Glomerular visceral epithelial cell (primary cell): ENCODE measurements around the gene TARS2.

Experiments
- DNase-seq: peaks from one replicate; pipeline ENCODE4 v3.0.0-alpha.2; 2016; ENCODE audit errors: extremely low spot score

The TARS2 gene, protein sequence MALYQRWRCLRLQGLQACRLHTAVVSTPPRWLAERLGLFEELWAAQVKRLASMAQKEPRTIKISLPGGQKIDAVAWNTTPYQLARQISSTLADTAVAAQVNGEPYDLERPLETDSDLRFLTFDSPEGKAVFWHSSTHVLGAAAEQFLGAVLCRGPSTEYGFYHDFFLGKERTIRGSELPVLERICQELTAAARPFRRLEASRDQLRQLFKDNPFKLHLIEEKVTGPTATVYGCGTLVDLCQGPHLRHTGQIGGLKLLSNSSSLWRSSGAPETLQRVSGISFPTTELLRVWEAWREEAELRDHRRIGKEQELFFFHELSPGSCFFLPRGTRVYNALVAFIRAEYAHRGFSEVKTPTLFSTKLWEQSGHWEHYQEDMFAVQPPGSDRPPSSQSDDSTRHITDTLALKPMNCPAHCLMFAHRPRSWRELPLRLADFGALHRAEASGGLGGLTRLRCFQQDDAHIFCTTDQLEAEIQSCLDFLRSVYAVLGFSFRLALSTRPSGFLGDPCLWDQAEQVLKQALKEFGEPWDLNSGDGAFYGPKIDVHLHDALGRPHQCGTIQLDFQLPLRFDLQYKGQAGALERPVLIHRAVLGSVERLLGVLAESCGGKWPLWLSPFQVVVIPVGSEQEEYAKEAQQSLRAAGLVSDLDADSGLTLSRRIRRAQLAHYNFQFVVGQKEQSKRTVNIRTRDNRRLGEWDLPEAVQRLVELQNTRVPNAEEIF

GRCh38 chr1:150486966-150487762 lies at the start of gene TARS2:
TARS2 (plus strand) TSS chr1:150487419; CDS start chr1:150487451, 32 bp downstream.
- DNase-seq, result peak; percentile 99

GRCh38 chr1:150441121-150441520 lies 46.1 kb upstream of the TARS2 start:
- DNase-seq, result no peak

- no peak for DNase-seq
These were observed 43.0 kb upstream of the TARS2 start for GRCh38 chr1:150444232-150444631.

DNA sequence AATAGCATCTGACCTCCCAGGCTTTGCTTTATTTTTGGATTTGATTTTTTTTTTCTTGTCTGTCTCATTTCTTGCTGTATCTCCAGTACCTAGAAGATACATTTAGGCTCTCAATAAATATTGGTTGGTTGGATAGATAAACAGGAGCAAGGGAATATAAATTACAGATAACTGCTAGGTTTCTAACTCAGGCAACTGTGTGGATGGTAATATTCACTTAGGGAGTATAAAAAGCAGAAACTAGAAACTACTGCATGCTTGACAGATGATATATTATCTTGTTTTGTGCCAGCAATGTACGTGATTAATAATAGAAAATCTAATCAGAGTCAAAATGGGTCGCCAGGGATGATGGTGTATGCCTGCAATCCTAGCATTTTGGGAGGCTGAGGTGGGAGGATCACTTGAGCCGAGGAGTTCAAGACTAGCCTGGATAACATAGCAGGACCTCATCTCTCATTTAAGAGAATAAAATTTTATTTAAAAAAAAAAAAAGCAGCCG lies 31.0 kb upstream of the TARS2 start:
- no peak for DNase-seq

DNA sequence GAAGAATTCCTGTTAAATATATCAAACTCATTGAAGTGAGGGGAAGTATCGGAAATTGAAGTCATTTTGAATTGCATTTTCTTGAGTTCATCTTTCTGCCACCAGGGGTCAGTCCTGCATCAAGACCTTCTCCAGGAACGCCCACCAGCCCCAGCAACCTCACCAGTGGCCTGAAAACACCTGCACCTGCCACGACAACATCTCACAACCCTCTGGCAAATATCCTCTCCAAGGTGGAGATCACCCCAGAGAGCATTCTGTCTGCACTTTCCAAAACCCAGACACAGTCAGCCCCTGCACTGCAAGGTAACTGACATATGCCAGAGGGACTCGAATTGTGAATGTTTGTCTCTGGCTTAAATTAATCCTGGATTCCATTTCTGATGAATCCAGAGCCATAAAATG lies 22.8 kb upstream of the TARS2 start:
- peak; percentile 64 for DNase-seq

DNA sequence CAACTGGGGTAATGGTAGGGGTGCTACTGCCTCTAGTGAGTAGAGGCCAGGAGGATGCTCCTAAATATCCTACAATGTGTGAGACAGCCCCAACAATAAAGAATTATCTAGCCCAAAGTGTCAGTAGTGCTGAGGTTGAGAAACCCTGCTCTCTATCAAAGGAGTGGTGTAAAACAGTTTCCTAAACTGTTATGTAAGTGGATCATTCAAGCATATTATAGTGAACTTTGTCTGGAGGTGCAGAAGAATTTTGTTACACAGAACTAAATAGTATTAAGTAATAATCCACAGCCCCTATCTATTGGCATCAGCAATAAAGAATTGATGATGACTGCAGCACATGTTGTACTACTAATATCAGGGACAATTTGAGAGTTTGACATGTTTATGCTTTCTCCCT lies 20.3 kb upstream of the TARS2 start:
- DNase-seq, result no peak

DNA sequence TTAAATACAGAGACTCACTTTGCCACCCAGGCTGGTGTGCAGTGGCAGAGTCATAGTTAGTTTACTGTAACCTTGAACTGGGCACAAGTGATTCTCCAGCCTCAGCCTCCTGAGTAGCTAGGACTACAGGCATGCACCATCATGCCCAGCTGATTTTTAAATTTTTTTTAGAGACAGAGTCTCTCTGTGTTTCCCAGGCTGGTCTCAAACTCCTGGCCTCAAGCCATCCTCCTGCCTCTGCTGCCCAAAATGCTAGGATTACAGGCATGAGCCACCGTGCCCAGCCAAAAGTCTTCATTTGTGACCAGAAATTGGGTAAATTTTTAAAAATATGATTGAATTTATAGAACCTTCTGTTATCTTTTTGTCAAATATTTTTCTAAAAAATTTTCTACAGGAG lies 17.9 kb upstream of the TARS2 start:
- DNase-seq, result no peak

DNA sequence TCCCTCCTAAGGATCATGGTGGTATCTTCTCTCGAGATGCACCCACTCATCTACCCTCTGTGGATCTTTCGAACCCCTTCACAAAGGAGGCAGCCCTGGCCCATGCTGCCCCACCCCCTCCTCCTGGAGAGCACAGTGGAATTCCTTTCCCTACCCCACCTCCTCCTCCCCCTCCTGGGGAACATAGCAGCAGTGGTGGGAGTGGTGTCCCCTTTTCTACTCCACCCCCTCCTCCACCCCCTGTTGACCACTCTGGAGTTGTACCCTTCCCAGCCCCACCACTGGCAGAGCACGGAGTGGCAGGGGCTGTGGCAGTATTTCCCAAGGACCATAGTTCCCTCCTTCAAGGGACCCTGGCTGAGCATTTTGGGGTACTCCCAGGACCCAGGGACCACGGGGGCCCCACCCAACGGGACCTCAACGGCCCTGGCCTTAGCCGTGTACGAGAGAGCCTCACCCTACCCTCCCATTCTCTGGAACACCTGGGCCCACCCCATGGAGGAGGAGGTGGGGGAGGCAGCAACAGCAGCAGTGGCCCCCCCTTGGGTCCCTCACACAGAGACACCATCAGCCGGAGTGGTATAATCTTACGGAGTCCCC lies 14.5 kb upstream of the TARS2 start:
- DNase-seq, result no peak

DNA sequence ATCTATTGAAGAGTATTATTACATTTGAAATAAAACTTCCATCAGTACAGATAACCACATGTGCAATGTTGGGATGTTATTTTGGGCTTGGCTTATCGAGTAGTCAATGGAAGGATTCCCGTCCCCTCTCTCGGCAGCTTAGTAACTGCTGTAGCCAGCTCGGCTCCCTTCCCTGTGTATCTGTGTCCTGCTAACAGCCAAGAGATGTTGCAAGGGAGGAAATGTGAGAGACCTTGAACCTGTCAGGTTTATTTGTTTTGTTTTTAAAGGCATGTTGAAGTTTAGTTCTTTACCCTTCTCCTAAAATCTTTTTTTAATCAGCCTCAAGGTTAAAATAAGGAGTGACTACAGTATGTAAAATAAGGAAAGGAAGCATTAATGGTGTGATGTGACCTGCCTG lies 13.6 kb upstream of the TARS2 start:
- no peak for DNase-seq

DNA sequence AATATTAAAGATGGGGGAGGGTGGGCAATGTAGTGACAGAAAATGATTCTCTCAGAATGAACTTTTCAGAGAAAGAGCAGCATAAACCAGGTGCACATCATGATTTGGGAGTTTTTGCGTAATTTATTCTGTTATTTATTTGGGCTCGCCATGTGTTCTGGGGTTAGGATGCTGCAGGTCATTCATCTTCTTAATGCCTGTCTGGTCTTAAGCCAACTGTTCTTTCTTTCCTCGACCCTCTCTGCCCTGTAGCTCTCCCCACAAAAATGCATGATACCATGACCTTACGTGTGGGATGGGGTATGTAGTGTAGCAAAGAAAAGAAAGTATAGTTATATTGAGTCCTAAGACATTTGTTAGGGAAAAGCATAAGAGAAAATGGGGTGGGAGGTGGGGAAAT lies 12.3 kb upstream of the TARS2 start:
- DNase-seq, result no peak

- DNase-seq, result no peak
These were observed 10.5 kb upstream of the TARS2 start for GRCh38 chr1:150476754-150477153.

DNA sequence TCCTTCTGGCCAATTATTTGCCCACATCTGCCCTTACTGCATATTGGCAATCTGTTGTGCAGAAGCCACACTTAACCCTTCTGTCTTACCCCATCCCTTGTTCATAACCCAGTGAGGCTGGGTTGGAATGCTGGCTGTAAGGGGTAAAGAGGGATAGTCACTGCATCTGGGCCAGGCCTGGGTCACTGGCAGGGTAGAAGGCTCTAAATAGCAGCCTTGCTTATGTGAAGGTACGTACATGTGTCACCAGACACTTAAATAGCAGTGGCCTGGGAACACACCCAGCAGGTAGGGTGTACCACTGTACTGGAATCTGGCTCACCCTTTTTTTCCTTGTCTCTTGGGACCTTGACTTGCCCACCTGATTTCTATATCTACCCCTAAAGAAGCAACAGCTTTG lies 9.9 kb upstream of the TARS2 start:
- DNase-seq, result no peak

DNA sequence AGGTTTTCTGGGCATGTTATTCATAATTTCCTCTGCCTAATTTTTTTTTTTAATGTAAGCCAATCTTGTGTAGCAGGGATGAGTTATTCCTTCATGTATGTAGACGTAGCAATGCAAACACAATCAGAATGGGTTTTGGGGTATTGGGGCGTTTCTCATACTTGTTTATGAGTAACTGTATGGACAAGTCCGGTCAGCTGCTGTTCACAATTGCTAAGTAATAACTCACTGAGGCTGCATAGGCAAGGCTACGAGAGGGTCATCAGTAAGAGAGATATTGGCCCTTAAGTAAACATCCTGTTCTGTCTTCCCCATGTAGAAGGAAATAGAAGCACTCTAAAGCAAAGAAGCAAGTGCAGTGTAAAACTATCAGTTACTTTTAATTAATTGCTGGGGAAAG lies 9.5 kb upstream of the TARS2 start:
- no peak for DNase-seq

- no peak for DNase-seq
These were observed 7.8 kb upstream of the TARS2 start for GRCh38 chr1:150479370-150479769.

DNA sequence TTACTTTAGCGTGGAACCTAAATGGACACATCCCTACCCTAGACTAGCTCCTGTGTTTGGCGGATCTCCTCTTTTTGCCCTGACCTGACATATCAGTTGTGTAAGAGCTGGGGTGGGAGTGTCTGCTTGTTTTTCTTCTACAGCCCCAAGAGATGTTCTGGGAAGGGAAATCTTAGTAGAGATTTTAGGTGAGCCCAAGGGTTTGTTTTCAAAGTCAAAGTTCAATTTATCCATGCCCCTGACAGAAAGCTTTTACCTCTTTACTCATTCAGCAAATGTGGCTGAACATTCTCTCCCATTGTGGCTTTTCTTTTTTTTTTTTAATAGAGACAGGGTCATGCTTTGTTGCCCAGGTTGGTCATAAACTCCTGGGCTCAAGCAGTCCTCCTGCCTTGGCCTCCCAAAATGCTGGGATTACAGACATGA lies 7.3 kb upstream of the TARS2 start:
- no peak for DNase-seq

- no peak for DNase-seq
These were observed 2.8 kb upstream of the TARS2 start for GRCh38 chr1:150484431-150484830.

GRCh38 chr1:150484861-150485260 lies 2.4 kb upstream of the TARS2 start:
- DNase-seq, result peak; percentile 46

GRCh38 chr1:150487763-150488115 lies 520 bp downstream of the TARS2 start:
- no peak for DNase-seq

DNA sequence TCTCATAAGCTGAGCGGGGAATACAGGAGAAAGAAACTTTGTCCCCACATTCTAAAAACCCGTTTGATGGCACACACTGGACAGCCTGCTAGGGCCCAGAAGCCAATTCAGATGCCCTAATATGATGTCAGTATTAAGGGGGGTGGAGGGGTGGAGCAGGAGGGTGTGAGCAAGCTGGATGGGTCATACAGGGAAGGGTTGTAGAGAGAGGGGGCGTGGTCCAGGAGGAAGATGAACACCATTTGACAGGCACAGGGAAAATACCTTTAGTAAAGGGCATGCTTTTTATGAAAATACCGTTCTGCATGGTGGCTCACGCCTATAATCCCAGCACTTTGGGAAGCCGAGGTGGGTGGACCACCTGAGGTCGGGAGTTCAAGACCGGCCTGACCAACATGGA lies 6.0 kb downstream of the TARS2 start:
- DNase-seq, result no peak

DNA sequence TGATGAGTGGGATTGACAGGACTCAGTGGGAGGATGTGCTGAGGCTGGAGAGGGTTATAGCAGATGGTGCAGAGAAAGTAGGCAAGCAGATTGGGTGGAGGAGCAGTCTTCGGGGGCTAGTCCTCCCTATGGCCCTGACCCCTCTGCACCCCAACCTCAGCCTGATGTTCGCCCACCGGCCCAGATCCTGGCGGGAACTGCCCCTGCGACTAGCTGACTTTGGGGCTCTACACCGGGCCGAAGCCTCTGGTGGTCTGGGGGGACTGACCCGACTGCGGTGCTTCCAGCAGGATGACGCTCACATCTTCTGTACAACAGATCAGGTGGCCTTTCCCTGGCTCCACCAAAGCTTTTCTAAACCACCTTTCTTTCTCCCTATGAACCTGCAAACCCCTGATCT lies 11.1 kb downstream of the TARS2 start:
- DNase-seq, result no peak

DNA sequence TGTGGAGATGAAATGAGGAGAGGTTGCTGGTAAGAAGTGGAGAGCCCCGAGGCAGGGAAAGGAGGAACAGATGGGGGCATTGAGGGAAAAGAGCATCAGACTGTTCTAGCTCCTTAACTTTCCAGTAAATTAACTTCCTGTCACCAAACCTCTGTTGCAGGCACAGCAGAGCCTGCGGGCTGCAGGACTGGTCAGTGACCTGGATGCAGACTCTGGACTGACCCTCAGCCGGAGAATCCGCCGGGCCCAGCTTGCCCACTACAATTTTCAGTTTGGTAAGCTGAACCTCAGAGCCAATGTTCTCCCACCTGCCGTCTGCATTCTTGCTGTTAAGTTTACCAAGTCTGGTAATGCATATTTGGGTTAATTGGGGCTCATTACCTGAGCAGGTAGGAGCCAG lies 18.2 kb downstream of the TARS2 start:
- DNase-seq, result no peak
